ENCODE data around the gene ADD2.

ADD2 gene

GRCh38 chr2:70615222-70615621 lies 152.8 kb downstream of the ADD2 start:
- Histone ChIP-seq H3K4me1 (ENCODE audit: control insufficient read depth, low read length) (no peaks in the 10 kb centered on the region), H3K27ac (ENCODE audit: low read depth, low read length) (no peak overlapping the region), H3K36me3 (ENCODE audit: control insufficient read depth, low read length) (no peaks in the 10 kb centered on the region), H3K27me3 (ENCODE audit: control insufficient read depth, low read length) (peaks cover 9% of the 10 kb centered on the region; the same call in 1 of the 2 replicates), H3K4me2 (ENCODE audit: low read length) (no peak overlapping the region), H3K4me3 (ENCODE audit: low read length) (no peak overlapping the region), H3K9me3 (ENCODE audit: control insufficient read depth, insufficient read depth, low read length) (no peaks in the 10 kb centered on the region), H4K20me1 (ENCODE audit: control insufficient read depth, insufficient read depth, low read depth, low read length) (no peaks in the 10 kb centered on the region), H3K9me2 (replicated peaks; ENCODE audit: control insufficient read depth, low read length) (no peaks in the 10 kb centered on the region), H3F3A (ENCODE audit: control insufficient read depth, insufficient read depth) (no peaks in the 10 kb centered on the region), H3K79me2 (ENCODE audit: control insufficient read depth, low read length) (no peaks in the 10 kb centered on the region)
- no peak for TF ChIP-seq CTCF (IDR thresholded peaks at IDR 0.05; ENCODE audit: low read depth, low read length, poor library complexity, severe bottlenecking)
- TF ChIP-seq EZH2phosphoT487 (IDR thresholded peaks at IDR 0.05; ENCODE audit: borderline replicate concordance, low read length), result no peak

- H3K9me3 ChIP-seq (ENCODE audit: control insufficient read depth, insufficient read depth, low read length), result no peaks in the 10 kb centered on the region
- no peaks in the 10 kb centered on the region for H3K36me3 ChIP-seq (ENCODE audit: control insufficient read depth, low read length)
- 0 out of 2 replicates have a peak, but pooled peaks cover 3% of the 10 kb centered on the region for H3K27me3 ChIP-seq (ENCODE audit: control insufficient read depth, low read length)
- no peak overlapping the region for H3K27ac ChIP-seq (ENCODE audit: low read depth, low read length)
- H3K9me2 ChIP-seq (replicated peaks; ENCODE audit: control insufficient read depth, low read length), result no peaks in the 10 kb centered on the region
- H4K20me1 ChIP-seq (ENCODE audit: control insufficient read depth, insufficient read depth, low read depth, low read length), result no peaks in the 10 kb centered on the region
- TF ChIP-seq CTCF (IDR thresholded peaks at IDR 0.05; ENCODE audit: low read depth, low read length, poor library complexity, severe bottlenecking) (no peak), EZH2phosphoT487 (IDR thresholded peaks at IDR 0.05; ENCODE audit: borderline replicate concordance, low read length) (no peak)
- H3K79me2 ChIP-seq (ENCODE audit: control insufficient read depth, low read length), result no peaks in the 10 kb centered on the region
- no peaks in the 10 kb centered on the region for H3K4me1 ChIP-seq (ENCODE audit: control insufficient read depth, low read length)
- no peaks in the 10 kb centered on the region for H3F3A ChIP-seq (ENCODE audit: control insufficient read depth, insufficient read depth)
- H3K4me3 ChIP-seq (ENCODE audit: low read length), result no peak overlapping the region
- H3K4me2 ChIP-seq (ENCODE audit: low read length), result no peak overlapping the region
Observed at GRCh38 chr2:70613521-70613920, 154.5 kb downstream of the ADD2 start.

GRCh38 chr2:70612574-70612973 lies 155.4 kb downstream of the ADD2 start:
- H3F3A ChIP-seq (ENCODE audit: control insufficient read depth, insufficient read depth), result no peaks in the 10 kb centered on the region
- no peak overlapping the region for H3K4me3 ChIP-seq (ENCODE audit: low read length)
- no peaks in the 10 kb centered on the region for H3K36me3 ChIP-seq (ENCODE audit: control insufficient read depth, low read length)
- H3K9me2 ChIP-seq (replicated peaks; ENCODE audit: control insufficient read depth, low read length), result no peaks in the 10 kb centered on the region
- H3K4me1 ChIP-seq (ENCODE audit: control insufficient read depth, low read length), result no peaks in the 10 kb centered on the region
- no peak overlapping the region for H3K4me2 ChIP-seq (ENCODE audit: low read length)
- no peaks in the 10 kb centered on the region for H3K9me3 ChIP-seq (ENCODE audit: control insufficient read depth, insufficient read depth, low read length)
- no peaks in the 10 kb centered on the region for H4K20me1 ChIP-seq (ENCODE audit: control insufficient read depth, insufficient read depth, low read depth, low read length)
- TF ChIP-seq CTCF (IDR thresholded peaks at IDR 0.05; ENCODE audit: low read depth, low read length, poor library complexity, severe bottlenecking) (no peak), EZH2phosphoT487 (IDR thresholded peaks at IDR 0.05; ENCODE audit: borderline replicate concordance, low read length) (no peak)
- H3K27ac ChIP-seq (ENCODE audit: low read depth, low read length), result no peak overlapping the region
- no peaks in the 10 kb centered on the region for H3K79me2 ChIP-seq (ENCODE audit: control insufficient read depth, low read length)
- H3K27me3 ChIP-seq (ENCODE audit: control insufficient read depth, low read length), result 0 out of 2 replicates have a peak, but pooled peaks cover 3% of the 10 kb centered on the region

All from DOHH2 (cell line).